Measurements from ENCODE around the gene FGF14. TPM values are rescaled to one million over a fixed set of nuclear protein-coding genes. Genes with fewer than 3 reads are reported as not detected.

Gene FGF14
- total and polyA plus RNA-seq, 2 donors (not counting 3 experiments of a cell fraction or from before 2014, with no cell fraction given): not detected

DNA sequence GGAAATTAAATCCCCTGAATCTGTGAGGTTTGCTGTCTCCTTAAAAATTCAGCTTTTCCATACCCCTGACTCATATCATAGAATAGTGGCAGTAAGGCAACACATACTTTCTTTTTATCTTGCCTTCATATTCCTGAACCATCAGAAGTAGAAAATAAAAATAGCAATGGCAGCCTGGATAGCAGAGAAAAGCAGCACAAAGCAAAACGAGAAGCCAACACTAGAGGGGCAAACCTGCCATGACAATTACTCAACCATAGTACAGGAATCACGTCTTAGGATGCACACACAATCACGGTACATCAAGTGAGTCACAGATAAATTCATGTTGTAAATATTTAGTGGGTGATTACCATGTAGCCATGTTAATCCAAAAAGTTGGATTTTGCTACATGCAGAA lies 606.4 kb downstream of the FGF14 start:
- no TSS peak for BruUV-seq (replicated peaks)
- TF ChIP-seq GATA2 (IDR thresholded peaks at IDR 0.05; ENCODE audit: insufficient read depth, insufficient read length, low read depth, low read length): no peak
- TF ChIP-seq JUN (IDR thresholded peaks at IDR 0.05; ENCODE audit: borderline replicate concordance, insufficient read depth, insufficient read length, low read depth): no peak
- TF ChIP-seq, protein P1, sequence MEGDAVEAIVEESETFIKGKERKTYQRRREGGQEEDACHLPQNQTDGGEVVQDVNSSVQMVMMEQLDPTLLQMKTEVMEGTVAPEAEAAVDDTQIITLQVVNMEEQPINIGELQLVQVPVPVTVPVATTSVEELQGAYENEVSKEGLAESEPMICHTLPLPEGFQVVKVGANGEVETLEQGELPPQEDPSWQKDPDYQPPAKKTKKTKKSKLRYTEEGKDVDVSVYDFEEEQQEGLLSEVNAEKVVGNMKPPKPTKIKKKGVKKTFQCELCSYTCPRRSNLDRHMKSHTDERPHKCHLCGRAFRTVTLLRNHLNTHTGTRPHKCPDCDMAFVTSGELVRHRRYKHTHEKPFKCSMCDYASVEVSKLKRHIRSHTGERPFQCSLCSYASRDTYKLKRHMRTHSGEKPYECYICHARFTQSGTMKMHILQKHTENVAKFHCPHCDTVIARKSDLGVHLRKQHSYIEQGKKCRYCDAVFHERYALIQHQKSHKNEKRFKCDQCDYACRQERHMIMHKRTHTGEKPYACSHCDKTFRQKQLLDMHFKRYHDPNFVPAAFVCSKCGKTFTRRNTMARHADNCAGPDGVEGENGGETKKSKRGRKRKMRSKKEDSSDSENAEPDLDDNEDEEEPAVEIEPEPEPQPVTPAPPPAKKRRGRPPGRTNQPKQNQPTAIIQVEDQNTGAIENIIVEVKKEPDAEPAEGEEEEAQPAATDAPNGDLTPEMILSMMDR (IDR thresholded peaks at IDR 0.05; ENCODE audit: extremely low read depth in 1 of 2, insufficient read depth in 1 of 2, low read depth in 1 of 2, low read length in 2 of 2): no peak
- TF ChIP-seq POLR2AphosphoS5 (IDR thresholded peaks at IDR 0.05; ENCODE audit: insufficient read depth, low read depth, low read length): no peak
- no peak for TF ChIP-seq POLR2A (IDR thresholded peaks at IDR 0.05; ENCODE audit: low read depth, low read length)
- no peak for TF ChIP-seq FOS (IDR thresholded peaks at IDR 0.05; ENCODE audit: borderline replicate concordance, insufficient read depth, low read length)
- no peak for TF ChIP-seq MYC (IDR thresholded peaks at IDR 0.05; ENCODE audit: low read depth, low read length)
- intact Hi-C loops (cut with micrococcal nuclease) (no loop called here), dilution Hi-C loops (cut with MboI; ENCODE audit: extremely low pct_ligation_motif_present, low sequenced_read_pairs) (no loop called here)
- ChIA-PET POLR2A (no interaction called here), CTCF (no interaction called here)
- H4K20me1 ChIP-seq (replicated peaks; ENCODE audit: control insufficient read depth, extremely low read depth, insufficient read depth, low read length): no peaks in the 10 kb centered on the region
- H3K27me3 ChIP-seq (ENCODE audit: control insufficient read depth in 2 of 2, insufficient read depth in 2 of 2, low read length in 2 of 2): no peaks in the 10 kb centered on the region
- H3K4me3 ChIP-seq (replicated peaks in 1 of 3; ENCODE audit: insufficient read depth in 1 of 3, low read depth in 1 of 3, low read length in 3 of 3): no peak overlapping the region
- H3K9ac ChIP-seq (replicated peaks; ENCODE audit: extremely low read depth, insufficient read depth, low read length): no peak overlapping the region
- FAIRE-seq (no peak), DNase-seq (ENCODE audit: low read depth, low spot score) (no peak)
- H3K79me2 ChIP-seq (ENCODE audit: control insufficient read depth, insufficient read depth, low read length): no peaks in the 10 kb centered on the region
- no peak overlapping the region for H3K4me2 ChIP-seq (ENCODE audit: insufficient read depth, low read length)
- H3K36me3 ChIP-seq (ENCODE audit: control insufficient read depth in 2 of 2, extremely low read depth in 1 of 2, insufficient read depth in 2 of 2, low read length in 2 of 2): no peaks in the 10 kb centered on the region
- H3K9me1 ChIP-seq (replicated peaks; ENCODE audit: control insufficient read depth, extremely low read depth, insufficient read depth, low read length): no peaks in the 10 kb centered on the region
- H3K4me1 ChIP-seq (ENCODE audit: control insufficient read depth, extremely low read depth, insufficient read depth, low read length): no peaks in the 10 kb centered on the region
- H2AFZ ChIP-seq (ENCODE audit: low read depth, low read length): no peak overlapping the region
- H3K27ac ChIP-seq (ENCODE audit: insufficient read depth, low read depth, low read length): no peak overlapping the region
- H3K9me3 ChIP-seq (replicated peaks; ENCODE audit: control insufficient read depth, insufficient read depth, low read length): no peaks in the 10 kb centered on the region

DNA sequence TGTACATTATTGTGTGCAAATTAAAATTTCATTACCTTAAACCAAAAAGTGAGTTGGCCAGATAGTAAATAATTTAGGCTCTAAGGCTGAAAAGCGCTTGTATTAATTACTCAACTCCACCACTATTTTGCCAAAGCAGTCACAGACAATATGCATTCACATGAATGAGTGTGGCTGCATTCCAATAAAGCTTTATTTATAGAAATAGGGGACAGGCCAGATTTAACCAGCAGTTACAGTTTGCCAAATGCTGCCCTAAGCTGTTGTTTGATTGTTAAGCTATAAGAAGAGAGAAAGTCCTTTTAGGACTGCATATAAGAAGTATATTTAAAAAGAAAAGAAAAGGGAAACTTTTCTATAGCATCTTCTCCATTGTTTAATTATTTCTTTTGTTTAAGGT lies 606.8 kb downstream of the FGF14 start:
- H3K27ac ChIP-seq (ENCODE audit: insufficient read depth, low read depth, low read length): no peak overlapping the region
- dilution Hi-C loops (cut with MboI; ENCODE audit: extremely low pct_ligation_motif_present, low sequenced_read_pairs) (no loop called here), intact Hi-C loops (cut with micrococcal nuclease) (no loop called here)
- no peaks in the 10 kb centered on the region for H3K79me2 ChIP-seq (ENCODE audit: control insufficient read depth, insufficient read depth, low read length)
- H3K4me2 ChIP-seq (ENCODE audit: insufficient read depth, low read length): no peak overlapping the region
- ChIA-PET CTCF (no interaction called here), POLR2A (no interaction called here)
- no peaks in the 10 kb centered on the region for H3K4me1 ChIP-seq (ENCODE audit: control insufficient read depth, extremely low read depth, insufficient read depth, low read length)
- H3K27me3 ChIP-seq (ENCODE audit: control insufficient read depth in 2 of 2, insufficient read depth in 2 of 2, low read length in 2 of 2): no peaks in the 10 kb centered on the region
- FAIRE-seq: no peak
- TF ChIP-seq GATA2 (IDR thresholded peaks at IDR 0.05; ENCODE audit: insufficient read depth, insufficient read length, low read depth, low read length) (no peak), FOS (IDR thresholded peaks at IDR 0.05; ENCODE audit: borderline replicate concordance, insufficient read depth, low read length) (no peak), POLR2A (IDR thresholded peaks at IDR 0.05; ENCODE audit: low read depth, low read length) (no peak), JUN (IDR thresholded peaks at IDR 0.05; ENCODE audit: borderline replicate concordance, insufficient read depth, insufficient read length, low read depth) (no peak), POLR2AphosphoS5 (IDR thresholded peaks at IDR 0.05; ENCODE audit: insufficient read depth, low read depth, low read length) (no peak), EZH2 (IDR thresholded peaks at IDR 0.05; ENCODE audit: borderline replicate concordance, low read depth, low read length, severe bottlenecking) (no peak), MYC (IDR thresholded peaks at IDR 0.05; ENCODE audit: low read depth, low read length) (no peak)
- TF ChIP-seq, protein P2, sequence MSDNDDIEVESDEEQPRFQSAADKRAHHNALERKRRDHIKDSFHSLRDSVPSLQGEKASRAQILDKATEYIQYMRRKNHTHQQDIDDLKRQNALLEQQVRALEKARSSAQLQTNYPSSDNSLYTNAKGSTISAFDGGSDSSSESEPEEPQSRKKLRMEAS (IDR thresholded peaks at IDR 0.05; ENCODE audit: insufficient read depth, insufficient read length): no peak
- TF ChIP-seq, protein P1 (IDR thresholded peaks at IDR 0.05; ENCODE audit: extremely low read depth in 1 of 2, insufficient read depth in 1 of 2, low read depth in 1 of 2, low read length in 2 of 2): no peak
- H3K9ac ChIP-seq (replicated peaks; ENCODE audit: extremely low read depth, insufficient read depth, low read length): no peak overlapping the region
- H3K9me3 ChIP-seq (replicated peaks; ENCODE audit: control insufficient read depth, insufficient read depth, low read length): no peaks in the 10 kb centered on the region
- H2AFZ ChIP-seq (ENCODE audit: low read depth, low read length): no peak overlapping the region
- H3K36me3 ChIP-seq (ENCODE audit: control insufficient read depth in 2 of 2, extremely low read depth in 1 of 2, insufficient read depth in 2 of 2, low read length in 2 of 2): no peaks in the 10 kb centered on the region
- BruUV-seq (replicated peaks): no TSS peak
- no peak overlapping the region for H3K4me3 ChIP-seq (replicated peaks in 1 of 3; ENCODE audit: insufficient read depth in 1 of 3, low read depth in 1 of 3, low read length in 3 of 3)
- no peak for DNase-seq (ENCODE audit: low read depth, low spot score)
- H3K9me1 ChIP-seq (replicated peaks; ENCODE audit: control insufficient read depth, extremely low read depth, insufficient read depth, low read length): no peaks in the 10 kb centered on the region
- H4K20me1 ChIP-seq (replicated peaks; ENCODE audit: control insufficient read depth, extremely low read depth, insufficient read depth, low read length): no peaks in the 10 kb centered on the region
